GM10248 (cell line): ENCODE data around the gene ATP5F1D.
"Not testable (repeated sequence)": the region's sequence is repeated elsewhere in the genome, so short reads cannot be mapped to it uniquely, and the experiment has no call there.

Experiments used
- CTCF ChIA-PET: fragments of 300-600 bp; sonication (Branson Sonifier 250); formaldehyde crosslinking; extraction: SDS; loops from one replicate; lab custom pipeline; 2021; ENCODE audit warnings: antibody characterized with exemption; lab: Yijun Ruan, JAX
- POLR2A ChIA-PET: fragments of 350-650 bp; sonication (Branson Sonifier 250); formaldehyde crosslinking; extraction: SDS; loops from one replicate; lab custom pipeline; 2020; ENCODE audit warnings: antibody characterized with exemption; lab: Yijun Ruan, JAX
- DNase-seq: peaks from one replicate; pipeline ENCODE4 v3.0.0; 2012; ENCODE audit errors: extremely low spot score
- CTCF ChIP-seq: IDR thresholded peaks from 2 replicates; pipeline ENCODE4 v1.5.1; 2012; ENCODE audit warnings: mild to moderate bottlenecking, low read depth; ENCODE audit errors: extremely low read depth, missing control alignments, control extremely low read depth

Gene ATP5F1D

GRCh38 chr19:1243768-1244692, 2.5 kb downstream of the ATP5F1D start:
- CTCF ChIA-PET = interaction anchor here (0.6 to 9.8 kb wide), 45 partner anchors 9 to 474 kb away, joined by 3 to 491 read pairs (median 4); partner anchors contain the start of genes ARHGAP45, CIRBP, CNN2 and FAM174C
- peak; percentile 87 for DNase-seq
- POLR2A ChIA-PET = interaction anchor here (1.1 to 4.0 kb wide), 4 partner anchors 24 to 133 kb away, joined by 4 to 65 read pairs (median 6); partner anchors contain the start of gene CIRBP
- TF ChIP-seq CTCF = peak; percentile 87

GRCh38 chr19:1244693-1245451, 3.3 kb downstream of the ATP5F1D start:
- ChIA-PET CTCF (interaction anchor here (0.6 to 9.8 kb wide), 43 partner anchors 10 to 475 kb away, joined by 3 to 491 read pairs (median 4); partner anchors contain the start of genes ARHGAP45, CIRBP, CNN2 and FAM174C), POLR2A (interaction anchor here (1.1 to 4.0 kb wide), 4 partner anchors 23 to 134 kb away, joined by 4 to 65 read pairs (median 6); partner anchors contain the start of gene CIRBP)
- DNase-seq = no peak
- no peak for TF ChIP-seq CTCF

GRCh38 chr19:1245494-1246264, 4.1 kb downstream of the ATP5F1D start:
- DNase-seq = no peak
- POLR2A ChIA-PET = interaction anchor here (4.0 kb wide), 1 partner anchor 22 kb away, joined by 65 read pairs; the partner anchor contains the start of gene CIRBP
- CTCF ChIA-PET = interaction anchor here (1.1 to 9.8 kb wide), 4 partner anchors 16 to 326 kb away, joined by 3 to 491 read pairs (median 26); partner anchors contain the start of gene CIRBP
- no peak for TF ChIP-seq CTCF

GRCh38 chr19:1246265-1247087, 4.9 kb downstream of the ATP5F1D start:
- CTCF ChIA-PET = interaction anchor here (9.8 kb wide), 1 partner anchor 15 kb away, joined by 491 read pairs; the partner anchor contains the start of gene CIRBP
- POLR2A ChIA-PET = interaction anchor here (4.0 kb wide), 1 partner anchor 21 kb away, joined by 65 read pairs; the partner anchor contains the start of gene CIRBP
- not testable (repeated sequence) for DNase-seq

- no peak for TF ChIP-seq CTCF
- CTCF ChIA-PET = interaction anchor here (9.8 kb wide), 1 partner anchor 14 kb away, joined by 491 read pairs; the partner anchor contains the start of gene CIRBP
- DNase-seq = no peak
- POLR2A ChIA-PET = no interaction called here
Measured at GRCh38 chr19:1247748-1248138, 6.2 kb downstream of the ATP5F1D start.
